Aorta (tissue), 5 donors: Measurements from ENCODE around the gene MOG. TPM values are rescaled to one million over a fixed set of nuclear protein-coding genes. Genes with fewer than 3 reads are reported as not detected.
"Not testable (repeated sequence)": the region's sequence is repeated elsewhere in the genome, so short reads cannot be mapped to it uniquely, and the experiment has no call there.

Experiments used
- ATAC-seq: fragments of 200-7000 bp; cut with Tn5 transposase; one replicate; pipeline ENCODE4 v1.9.1; 2022; ENCODE audit warnings: moderate library complexity; ENCODE audit not compliant: low FRiP score
- DNase-seq, 2 donors: peaks; one replicate each; pipeline ENCODE4 v3.0.0-alpha.2; 2020
- H3K27ac ChIP-seq, 2 donors: one replicate each; pipeline ENCODE4 v1.5.1; 2013; ENCODE audit warnings: low read length in 2 of 2, mild to moderate bottlenecking in 2 of 2, moderate library complexity in 2 of 2, control low read depth in 1 of 2, inconsistent platforms in 1 of 2, low read depth in 1 of 2
- H3K27me3 ChIP-seq, 2 donors: one replicate each; pipeline ENCODE4 v1.6.1; 2013; ENCODE audit warnings: control low read depth in 1 of 2, low read length in 1 of 2, mild to moderate bottlenecking in 1 of 2, moderate library complexity in 1 of 2; ENCODE audit not compliant: insufficient read depth in 2 of 2, control insufficient read depth in 1 of 2
- H3K36me3 ChIP-seq, 2 donors: one replicate each; pipeline ENCODE4 v1.6.1; 2013; ENCODE audit warnings: control low read depth in 1 of 2, low read length in 1 of 2, mild to moderate bottlenecking in 1 of 2; ENCODE audit not compliant: insufficient read depth in 2 of 2, control insufficient read depth in 1 of 2
- H3K4me1 ChIP-seq, 2 donors: one replicate each; pipeline ENCODE4 v1.6.1; 2013; ENCODE audit warnings: low read length in 2 of 2, control low read depth in 1 of 2, mild to moderate bottlenecking in 1 of 2, moderate library complexity in 1 of 2; ENCODE audit not compliant: insufficient read depth in 2 of 2, control insufficient read depth in 1 of 2
- H3K4me3 ChIP-seq, 2 donors: one replicate each; pipeline ENCODE4 v1.5.1; 2013; ENCODE audit warnings: low read length in 2 of 2, control low read depth in 1 of 2, mild to moderate bottlenecking in 1 of 2
- H3K9me3 ChIP-seq: one replicate; pipeline ENCODE4 v1.6.1; 2013; ENCODE audit warnings: mild to moderate bottlenecking, low read length; ENCODE audit not compliant: control insufficient read depth
- WGBS, 2 donors: extraction: QIAGEN DNeasy Blood & Tissue Kit; methylation state at CpG; one replicate each; pipeline ENCODE4 v1.1.7; 2013; 5-methylcytosine and 5-hydroxymethylcytosine counted together
- intact Hi-C, 2 donors: fragments of 100-400 bp; cut with DNase I; formaldehyde crosslinking; loops; one replicate each; pipeline versions ENCODE4 v1.14.2 to v1.15.0; 2022
- polyA plus RNA-seq, 2 donors: library from polyadenylated mRNA; stranded (reverse); fragments of 200-250 nt; gene quantifications; one replicate each; pipeline ENCODE4 v1.2.3, GENCODE V29; 2013
- total RNA-seq, 2 donors: library from RNA; stranded (reverse); fragmentation: NEBNext Ultra II Directional; extraction: Animal tissue kit (Norgen Biotek cat#: 25700); gene quantifications; one replicate each; pipeline ENCODE4 v1.2.1, GENCODE V29; 2021
- donor health status: healthy with polysubstance abuse.
- donor health status: Bipolar disorder and iron deficiency.
- donor health status: DM: no; HTN: no; CAD: no.
- donor health status: DM: no; HTN: no; CAD: no.
- donor health status: DM: yes; HTN: yes; CAD: no.

MOG gene
- total and polyA plus RNA-seq, 4 donors, result 1.5 TPM; not detected in 3

GRCh38 chr6:29651413-29652197 is 5.3 kb upstream of the MOG start:
- Histone ChIP-seq H3K4me1 (no peaks in the 10 kb centered on the region), H3K27ac (no peak overlapping the region), H3K9me3 (no peaks in the 10 kb centered on the region), H3K36me3 (no peaks in the 10 kb centered on the region), H3K4me3 (no peak overlapping the region), H3K27me3 (no peaks in the 10 kb centered on the region)
- DNase-seq, result no peak
- intact Hi-C loops, result loop anchor here (5.0 kb wide), 3 partner anchors 36 to 96 kb away; no protein-coding TSS in a partner anchor
- no peak for ATAC-seq
- WGBS, 2 donors, result 63 to 66% methylated on average over 7 to 8 of the region's 8 CpGs

- Histone ChIP-seq H3K4me3 (no peak overlapping the region), H3K4me1 (no peaks in the 10 kb centered on the region), H3K9me3 (no peaks in the 10 kb centered on the region), H3K27ac (no peak overlapping the region), H3K27me3 (no peaks in the 10 kb centered on the region), H3K36me3 (no peaks in the 10 kb centered on the region)
- 86 to 88% methylated on average over 10 of the region's 10 CpGs for WGBS, 2 donors
- intact Hi-C loops, result loop anchor here (5.0 kb wide), 3 partner anchors 35 to 95 kb away; no protein-coding TSS in a partner anchor
- ATAC-seq (no peak), DNase-seq (no peak)
Observed at GRCh38 chr6:29652198-29652584, 4.7 kb upstream of the MOG start.

GRCh38 chr6:29653452-29654038 is 3.3 kb upstream of the MOG start:
- H3K36me3 ChIP-seq, result no peaks in the 10 kb centered on the region
- H3K9me3 ChIP-seq, result no peaks in the 10 kb centered on the region
- no peaks in the 10 kb centered on the region for H3K27me3 ChIP-seq
- no peaks in the 10 kb centered on the region for H3K4me1 ChIP-seq
- no peak for DNase-seq
- no peak overlapping the region for H3K27ac ChIP-seq
- WGBS, 2 donors, result 12% methylated on average over 8 of the region's 8 CpGs
- no peak for ATAC-seq
- no peak overlapping the region for H3K4me3 ChIP-seq
- intact Hi-C loops, result loop anchor here (5.0 kb wide), 3 partner anchors 34 to 94 kb away; no protein-coding TSS in a partner anchor

DNA sequence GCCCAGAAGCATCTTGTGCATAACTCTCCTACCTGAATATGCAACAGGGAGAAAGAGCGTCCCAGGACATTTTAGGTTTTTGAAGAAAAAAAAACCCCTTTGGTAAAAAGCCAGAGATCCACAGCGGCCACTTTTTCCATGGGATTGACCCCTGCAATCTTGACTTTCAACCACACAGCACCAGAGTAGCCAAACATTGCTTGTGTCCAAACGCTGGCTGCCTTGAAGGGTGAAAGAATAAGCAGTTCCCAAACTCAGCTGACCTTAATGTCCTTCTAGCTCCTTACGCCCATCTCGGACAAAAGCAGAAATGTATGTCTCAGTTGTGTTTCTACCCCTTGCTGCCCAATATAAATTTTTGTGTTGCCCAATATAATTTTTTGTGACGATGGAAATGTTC is 1.2 kb upstream of the MOG start:
- WGBS, 2 donors, result 25 to 32% methylated on average over 6 of the region's 6 CpGs
- intact Hi-C loops, result no loop called here
- Histone ChIP-seq H3K27me3 (no peaks in the 10 kb centered on the region), H3K4me1 (no peaks in the 10 kb centered on the region), H3K27ac (no peak overlapping the region), H3K4me3 (no peak overlapping the region), H3K9me3 (no peaks in the 10 kb centered on the region), H3K36me3 (no peaks in the 10 kb centered on the region)
- DNase-seq (no peak), ATAC-seq (no peak)

DNA sequence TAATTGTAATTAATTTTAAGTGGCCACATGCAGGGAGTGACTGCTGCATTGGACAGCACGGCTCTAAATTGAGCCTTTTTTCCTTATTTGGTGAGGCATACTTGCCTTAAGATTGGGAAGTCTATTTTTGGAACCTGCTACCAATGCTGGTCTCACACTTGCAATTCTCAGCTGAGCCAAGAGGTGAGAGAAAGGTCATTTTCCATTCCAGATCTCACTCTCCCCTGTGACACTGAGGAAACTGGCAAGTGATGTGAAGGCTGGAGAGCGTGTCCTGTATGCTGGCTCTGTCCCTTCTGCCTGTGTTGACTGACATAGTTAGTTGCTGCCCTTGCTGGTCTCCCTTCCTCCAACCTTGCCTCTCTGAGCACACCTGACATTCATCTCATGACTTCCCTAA is 735 bp upstream of the MOG start:
- Histone ChIP-seq H3K27me3 (no peaks in the 10 kb centered on the region), H3K4me3 (no peak overlapping the region), H3K4me1 (no peaks in the 10 kb centered on the region), H3K9me3 (no peaks in the 10 kb centered on the region), H3K27ac (peak overlapping the region in 1 of 2 donors; percentile 31), H3K36me3 (no peaks in the 10 kb centered on the region)
- DNase-seq (no peak), ATAC-seq (peak; percentile 71)
- intact Hi-C loops, result no loop called here
- WGBS, 2 donors, result 4 to 6% methylated on average over 2 of the region's 2 CpGs

DNA sequence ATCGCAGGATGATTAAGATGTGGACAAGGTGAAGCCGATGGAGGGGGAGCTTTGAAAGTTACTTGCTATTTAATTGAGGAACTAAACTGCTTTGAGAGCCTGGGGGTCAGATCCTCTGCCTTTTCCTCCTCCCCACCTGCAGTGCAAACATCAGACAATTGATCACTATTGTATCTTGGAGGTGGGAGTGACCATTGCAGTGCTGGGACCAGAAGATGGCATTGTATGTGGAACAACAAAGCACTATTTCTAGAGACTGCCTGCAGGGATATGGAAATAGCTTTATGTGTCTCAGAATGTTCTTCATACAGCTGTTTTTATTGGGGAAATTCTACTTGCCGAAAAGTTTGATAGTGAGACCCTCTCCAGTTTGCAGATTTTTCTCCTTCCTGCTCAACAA is 4.2 kb downstream of the MOG start:
- no peak overlapping the region for H3K4me3 ChIP-seq
- no peaks in the 10 kb centered on the region for H3K27me3 ChIP-seq
- ATAC-seq (no peak), DNase-seq (no peak)
- H3K9me3 ChIP-seq, result no peaks in the 10 kb centered on the region
- H3K36me3 ChIP-seq, result no peaks in the 10 kb centered on the region
- WGBS, 2 donors, result 61 to 69% methylated on average over 3 of the region's 3 CpGs
- no peaks in the 10 kb centered on the region for H3K4me1 ChIP-seq
- intact Hi-C loops, result loop anchor here in 1 of 2 donors (5.0 kb wide), 1 partner anchor 1961 kb away; the partner anchor contains the start of gene PRRC2A
- H3K27ac ChIP-seq, result no peak overlapping the region

- not testable (repeated sequence) for H3K4me3 ChIP-seq, H3K27me3 ChIP-seq, ATAC-seq, H3K4me1 ChIP-seq, H3K27ac ChIP-seq, DNase-seq, H3K36me3 ChIP-seq, H3K9me3 ChIP-seq
- 28 to 32% methylated on average over 14 of the region's 14 CpGs for WGBS, 2 donors
- intact Hi-C loops, result loop anchor here in 1 of 2 donors (5.0 kb wide), 1 partner anchor 1961 kb away; the partner anchor contains the start of gene PRRC2A
Observed at GRCh38 chr6:29661502-29662141, 4.7 kb downstream of the MOG start.

- H3K36me3 ChIP-seq, result no peaks in the 10 kb centered on the region
- H3K4me1 ChIP-seq, result no peaks in the 10 kb centered on the region
- no peak for ATAC-seq
- intact Hi-C loops, result loop anchor here in 1 of 2 donors (5.0 kb wide), 1 partner anchor 1959 kb away; the partner anchor contains the start of gene PRRC2A
- H3K27me3 ChIP-seq, result no peaks in the 10 kb centered on the region
- no peak overlapping the region for H3K27ac ChIP-seq
- H3K9me3 ChIP-seq, result no peaks in the 10 kb centered on the region
- H3K4me3 ChIP-seq, result no peak overlapping the region
- WGBS, 2 donors, result 77 to 79% methylated on average over 5 of the region's 5 CpGs
- DNase-seq, result no peak
Observed at GRCh38 chr6:29663300-29664042, 6.6 kb downstream of the MOG start.
